ENCODE measurements around the gene MPL.

Gene MPL

GRCh38 chr1:43358746-43359693 lies 21.4 kb downstream of the MPL start, which contains the start of gene CDC20 (continued):
- TF ChIP-seq ZNF335 (tag by site-specific recombination; conservative IDR thresholded peaks at IDR 0.05) (peak; percentile 69), KLF10 (tag by site-specific recombination; IDR thresholded peaks at IDR 0.05) (0 out of 2 replicates have a peak, but pooled peaks have one; percentile 27), ZFP37 (tag by site-specific recombination; IDR thresholded peaks at IDR 0.05) (no peak), ZNF701 (tag by site-specific recombination; IDR thresholded peaks at IDR 0.05) (no peak), ZNF423 (tag by site-specific recombination; IDR thresholded peaks at IDR 0.05) (no peak; the same call in 1 of the 2 replicates), SP7 (tag by site-specific recombination; IDR thresholded peaks at IDR 0.05) (peak; percentile 53), ZFP41 (tag by site-specific recombination; IDR thresholded peaks at IDR 0.05; ENCODE audit: borderline replicate concordance) (peak; percentile 34; the same call in 1 of the 2 replicates), ZNF23 (tag by site-specific recombination; IDR thresholded peaks at IDR 0.05; ENCODE audit: borderline replicate concordance) (no peak), PRDM1 (tag by site-specific recombination; IDR thresholded peaks at IDR 0.05) (peak; percentile 48), ZNF501 (tag by site-specific recombination; IDR thresholded peaks at IDR 0.05) (peak; percentile 74; the same call in 1 of the 2 replicates), ZBTB8A (tag by site-specific recombination; IDR thresholded peaks at IDR 0.05) (peak; percentile 95), PRDM10 (tag by site-specific recombination; IDR thresholded peaks at IDR 0.05) (peak; percentile 92), ZNF184 (tag by site-specific recombination; IDR thresholded peaks at IDR 0.05) (no peak), ZNF670 (tag by site-specific recombination; IDR thresholded peaks at IDR 0.05; ENCODE audit: low read depth) (no peak), ZNF610 (tag by site-specific recombination; IDR thresholded peaks at IDR 0.05; ENCODE audit: borderline replicate concordance) (peak; percentile 73), ZEB2 (tag by site-specific recombination; IDR thresholded peaks at IDR 0.05) (0 out of 2 replicates have a peak, but pooled peaks have one; percentile 5), ZNF394 (tag by site-specific recombination; IDR thresholded peaks at IDR 0.05; ENCODE audit: borderline replicate concordance) (no peak), ZNF843 (tag by site-specific recombination; IDR thresholded peaks at IDR 0.05) (peak; percentile 11; the same call in 1 of the 2 replicates), ZBTB26 (tag by site-specific recombination; optimal IDR thresholded peaks at IDR 0.05) (peak; percentile 45), HOXA7 (CRISPR knock-in tag; IDR thresholded peaks at IDR 0.05; ENCODE audit: borderline replicate concordance) (no peak), ZSCAN5A (tag by site-specific recombination; IDR thresholded peaks at IDR 0.05) (no peak), ZNF585B (tag by site-specific recombination; IDR thresholded peaks at IDR 0.05) (no peak), ZBTB21 (tag by site-specific recombination; IDR thresholded peaks at IDR 0.05) (no peak), KLF9 (tag by site-specific recombination; IDR thresholded peaks at IDR 0.05; ENCODE audit: low read depth) (peak; percentile 63), MYNN (tag by site-specific recombination; IDR thresholded peaks at IDR 0.05; ENCODE audit: borderline replicate concordance) (no peak; the same call in 1 of the 2 replicates), HOXC10 (CRISPR knock-in tag; IDR thresholded peaks at IDR 0.05) (no peak), BCL6B (tag by site-specific recombination; IDR thresholded peaks at IDR 0.05) (no peak), HOXD13 (CRISPR knock-in tag; IDR thresholded peaks at IDR 0.05; ENCODE audit: borderline replicate concordance) (peak; percentile 88; the same call in 1 of the 2 replicates), ZNF362 (tag by site-specific recombination; IDR thresholded peaks at IDR 0.05) (no peak), ZBTB20 (tag by site-specific recombination; IDR thresholded peaks at IDR 0.05) (peak; percentile 7; the same call in 1 of the 2 replicates)

Data from HEK293 (cell line).